NCI-H2196 treated with DMSO at 0.1 percent for 48 hours (cell line): ENCODE measurements around the gene ABCG8.

Experiments
- DNase-seq: peaks from one replicate; lab custom pipeline; 2025; ENCODE audit not compliant: unreplicated experiment; lab: John Stamatoyannopoulos, UW

ABCG8 gene

GRCh38 chr2:43825841-43826240 is 12.9 kb upstream of the ABCG8 start:
- DNase-seq, result no peak

GRCh38 chr2:43826305-43827250 is 12.2 kb upstream of the ABCG8 start:
- DNase-seq, result no peak

- no peak for DNase-seq
These were observed 7.1 kb upstream of the ABCG8 start for GRCh38 chr2:43831543-43832294.

- DNase-seq, result no peak
These were observed 6.3 kb upstream of the ABCG8 start for GRCh38 chr2:43832457-43832856.

- DNase-seq, result no peak
These were observed 1.7 kb upstream of the ABCG8 start for GRCh38 chr2:43837033-43837432.

GRCh38 chr2:43837831-43838559 is 776 bp upstream of the ABCG8 start:
- DNase-seq, result no peak

- DNase-seq, result no peak
These were observed 1.2 kb downstream of the ABCG8 start for GRCh38 chr2:43839776-43840564.

- no peak for DNase-seq
These were observed 2.2 kb downstream of the ABCG8 start for GRCh38 chr2:43840965-43841364.

GRCh38 chr2:43841949-43842865 is 3.4 kb downstream of the ABCG8 start:
- DNase-seq, result no peak

GRCh38 chr2:43842866-43843226 is 4.1 kb downstream of the ABCG8 start:
- no peak for DNase-seq

GRCh38 chr2:43845181-43845580 is 6.4 kb downstream of the ABCG8 start:
- DNase-seq, result no peak

GRCh38 chr2:43846140-43846793 is 7.5 kb downstream of the ABCG8 start:
- no peak for DNase-seq

- DNase-seq, result no peak
These were observed 9.4 kb downstream of the ABCG8 start for GRCh38 chr2:43848214-43848613.

- DNase-seq, result no peak
These were observed 12.5 kb downstream of the ABCG8 start for GRCh38 chr2:43851011-43851980.

- DNase-seq, result no peak
These were observed 13.5 kb downstream of the ABCG8 start for GRCh38 chr2:43852196-43852730.

GRCh38 chr2:43853141-43854081 is 14.6 kb downstream of the ABCG8 start:
- DNase-seq, result no peak

- DNase-seq, result no peak
These were observed 15.9 kb downstream of the ABCG8 start for GRCh38 chr2:43854671-43855070.
